H1 (cell line): ENCODE results near the gene MDH1B. TPM values are rescaled to one million over a fixed set of nuclear protein-coding genes. Genes with fewer than 3 reads are reported as not detected.

Source experiments
- CHD2 ChIP-seq: IDR thresholded peaks from 2 replicates; pipeline ENCODE4 v1.6.1; 2012; ENCODE audit warnings: low read length, improper control_type of control experiment
- CHD7 ChIP-seq: fragments of 300-600 bp; sonication (generic); IDR thresholded peaks from 2 replicates; pipeline ENCODE4 v1.7.1; 2012; ENCODE audit warnings: low read length, moderate library complexity, mild to moderate bottlenecking, inconsistent platforms; ENCODE audit not compliant: insufficient replicate concordance
- E2F6 ChIP-seq: IDR thresholded peaks from 2 replicates; pipeline ENCODE4 v1.6.1; 2012; ENCODE audit warnings: inconsistent platforms
- MAFK ChIP-seq: IDR thresholded peaks from 2 replicates; pipeline ENCODE4 v1.6.1; 2012; ENCODE audit warnings: low read depth, mild to moderate bottlenecking, improper control_type of control experiment, low read length
- RAD21 ChIP-seq, 2 experiments: IDR thresholded peaks in 1 of 2; conservative IDR thresholded peaks in 1 of 2; 2 replicates each; pipeline ENCODE4 v1.6.1; 2011; ENCODE audit warnings: low read depth in 2 of 2, low read length in 2 of 2, improper control_type of control experiment in 1 of 2, inconsistent platforms in 1 of 2, mild to moderate bottlenecking in 1 of 2, moderate library complexity in 1 of 2
- SP2 ChIP-seq: IDR thresholded peaks from 2 replicates; pipeline ENCODE4 v1.6.1; 2012; ENCODE audit warnings: mild to moderate bottlenecking, low read length, inconsistent platforms
- polyA plus RNA-seq, 7 experiments: library from polyadenylated mRNA; depleted of rRNA in 3 of 7; stranded (reverse) in 5 of 7; unstranded in 2 of 7; fragments of >200 nt in 5 of 7; fragments of 200-250 nt in 2 of 7; gene quantifications; 1 replicate in 5 of 7; 2 replicates in 1 of 7; 4 replicates in 1 of 7; pipeline versions ENCODE4 v1.2.1 to v1.2.3, GENCODE V29; 2011 to 2013; ENCODE audit warnings: missing spikeins in 2 of 7, mixed read lengths in 2 of 7
- total RNA-seq: library from RNA; stranded (reverse); fragmentation: NEBNext Ultra II Directional; extraction: Animal tissue kit (Norgen Biotek cat#: 25700); gene quantifications from 2 replicates; pipeline ENCODE4 v1.2.1, GENCODE V29; 2021

MDH1B gene
- total and polyA plus RNA-seq, 2 of the 8 experiments (the other 6 are each of a cell fraction or from before 2014, with no cell fraction given), result 1.5 to 2.1 TPM

- TF ChIP-seq RAD21 (IDR thresholded peaks at IDR 0.05 in 1 of 2, conservative IDR thresholded peaks at IDR 0.05 in 1 of 2; ENCODE audit: low read depth in 2 of 2, low read length in 2 of 2), result no peak
- TF ChIP-seq E2F6, result no peak
- TF ChIP-seq SP2, result no peak
- TF ChIP-seq CHD7, result no peak
- no peak for TF ChIP-seq MAFK
- TF ChIP-seq CHD2, result no peak
- TF ChIP-seq, all 59 proteins: peak for 0
Measured at GRCh38 chr2:206688990-206689389, 76.1 kb downstream of the MDH1B start (continued).
